Measurements from ENCODE around the gene MAP2K6.

DNA sequence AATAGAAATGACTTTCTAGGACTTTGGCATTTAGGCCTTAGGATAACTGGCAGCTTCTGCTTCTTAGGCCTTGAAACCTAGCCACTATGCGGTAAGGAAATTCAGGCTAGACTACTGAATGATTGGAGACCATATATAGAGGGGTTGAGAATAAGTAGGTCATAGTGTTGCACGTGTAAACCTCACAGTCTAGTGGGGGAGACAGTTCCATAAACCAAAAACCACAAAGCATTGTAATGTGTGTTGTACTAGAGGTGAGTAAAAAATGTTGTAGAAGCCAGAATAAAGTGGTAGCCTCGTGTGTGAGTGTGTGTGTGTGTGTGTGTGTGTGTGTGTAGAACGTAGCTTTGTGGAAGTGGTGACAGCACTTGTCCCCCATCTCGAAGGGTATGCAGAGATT, 188.5 kb downstream of the MAP2K6 start:
- TF ChIP-seq EP300 (IDR thresholded peaks at IDR 0.05), result no peak
- TF ChIP-seq, protein P1, sequence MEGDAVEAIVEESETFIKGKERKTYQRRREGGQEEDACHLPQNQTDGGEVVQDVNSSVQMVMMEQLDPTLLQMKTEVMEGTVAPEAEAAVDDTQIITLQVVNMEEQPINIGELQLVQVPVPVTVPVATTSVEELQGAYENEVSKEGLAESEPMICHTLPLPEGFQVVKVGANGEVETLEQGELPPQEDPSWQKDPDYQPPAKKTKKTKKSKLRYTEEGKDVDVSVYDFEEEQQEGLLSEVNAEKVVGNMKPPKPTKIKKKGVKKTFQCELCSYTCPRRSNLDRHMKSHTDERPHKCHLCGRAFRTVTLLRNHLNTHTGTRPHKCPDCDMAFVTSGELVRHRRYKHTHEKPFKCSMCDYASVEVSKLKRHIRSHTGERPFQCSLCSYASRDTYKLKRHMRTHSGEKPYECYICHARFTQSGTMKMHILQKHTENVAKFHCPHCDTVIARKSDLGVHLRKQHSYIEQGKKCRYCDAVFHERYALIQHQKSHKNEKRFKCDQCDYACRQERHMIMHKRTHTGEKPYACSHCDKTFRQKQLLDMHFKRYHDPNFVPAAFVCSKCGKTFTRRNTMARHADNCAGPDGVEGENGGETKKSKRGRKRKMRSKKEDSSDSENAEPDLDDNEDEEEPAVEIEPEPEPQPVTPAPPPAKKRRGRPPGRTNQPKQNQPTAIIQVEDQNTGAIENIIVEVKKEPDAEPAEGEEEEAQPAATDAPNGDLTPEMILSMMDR (IDR thresholded peaks at IDR 0.05), result no peak
- no peak for TF ChIP-seq POLR2AphosphoS5 (IDR thresholded peaks at IDR 0.05)
- no peak for TF ChIP-seq POLR2A (IDR thresholded peaks at IDR 0.05)
